H1 (cell line): Measurements from ENCODE around the gene ZBTB26. TPM values are rescaled to one million over a fixed set of nuclear protein-coding genes. Genes with fewer than 3 reads are reported as not detected.

ENCODE experiments used
- CTCF ChIA-PET: fragments of 300-600 bp; sonication (Branson Sonifier 250); formaldehyde crosslinking; loops from one replicate; lab custom pipeline; 2021; ENCODE audit not compliant: partially characterized antibody; lab: Charles Lee
- POLR2A ChIA-PET: fragments of 300-600 bp; sonication (Branson Sonifier 250); formaldehyde crosslinking; loops from one replicate; lab custom pipeline; 2021; ENCODE audit warnings: inconsistent platforms; ENCODE audit not compliant: partially characterized antibody; lab: Charles Lee
- DNase-seq, 2 experiments: peaks; one replicate each; pipeline versions ENCODE4 v3.0.0 to v3.0.0-alpha.2; 2010 to 2022; ENCODE audit warnings: low spot score in 2 of 2, low read depth in 1 of 2, mixed read lengths in 1 of 2
- FAIRE-seq: peaks from 2 replicates; lab custom pipeline; 2011; peaks lifted over from hg19 to GRCh38; lab: Jason Lieb, UNC
- H2AFZ ChIP-seq: 2 replicates; pipeline ENCODE4 v1.8.1; 2012; ENCODE audit warnings: low read length, inconsistent platforms
- H2AK5ac ChIP-seq: 2 replicates; pipeline ENCODE4 v1.6.1; 2013; ENCODE audit warnings: low read depth, low read length
- H2BK120ac ChIP-seq: replicated peaks from 2 replicates; pipeline ENCODE3; 2013; ENCODE audit warnings: low read depth, low read length, inconsistent platforms
- H2BK12ac ChIP-seq: 2 replicates; pipeline ENCODE4 v1.6.1; 2013; ENCODE audit warnings: low read depth, low read length
- H2BK15ac ChIP-seq: 2 replicates; pipeline ENCODE4 v1.6.1; 2013; ENCODE audit warnings: low read length
- H2BK20ac ChIP-seq: 2 replicates; pipeline ENCODE4 v1.6.1; 2013; ENCODE audit warnings: low read length
- H2BK5ac ChIP-seq: 2 replicates; pipeline ENCODE4 v1.6.1; 2013; ENCODE audit warnings: low read depth, low read length
- H3K14ac ChIP-seq: 2 replicates; pipeline ENCODE4 v1.6.1; 2013; ENCODE audit warnings: inconsistent platforms; ENCODE audit not compliant: insufficient read length
- H3K18ac ChIP-seq: 2 replicates; pipeline ENCODE4 v1.6.1; 2013; ENCODE audit warnings: low read length; ENCODE audit errors: extremely low read depth
- H3K23ac ChIP-seq: 2 replicates; pipeline ENCODE4 v1.6.1; 2013; ENCODE audit warnings: inconsistent platforms; ENCODE audit not compliant: insufficient read length
- H3K23me2 ChIP-seq: 2 replicates; pipeline ENCODE4 v1.6.1; 2013; ENCODE audit warnings: low read depth, low read length
- H3K27ac ChIP-seq: 2 replicates; pipeline ENCODE4 v1.6.1; 2011; ENCODE audit warnings: low read depth, low read length, inconsistent platforms
- H3K27me3 ChIP-seq, 4 experiments: replicated peaks in 1 of 4; 1 replicate in 1 of 4; 2 replicates in 3 of 4; pipeline versions ENCODE4 v1.6.1 to v1.8.1; 2011 to 2013; ENCODE audit warnings: low read length in 3 of 4, mild to moderate bottlenecking in 3 of 4, inconsistent platforms in 2 of 4, mixed read lengths in 2 of 4, moderate library complexity in 1 of 4; ENCODE audit not compliant: control insufficient read depth in 3 of 4, insufficient read depth in 3 of 4; ENCODE audit errors: extremely low read depth in 1 of 4
- H3K36me3 ChIP-seq, 4 experiments: 2 replicates each; pipeline versions ENCODE4 v1.6.1 to v1.8.1; 2011 to 2013; ENCODE audit warnings: mild to moderate bottlenecking in 4 of 4, low read length in 3 of 4, moderate library complexity in 2 of 4, control low read depth in 1 of 4, inconsistent platforms in 1 of 4; ENCODE audit not compliant: insufficient read depth in 4 of 4, control insufficient read depth in 2 of 4
- H3K4ac ChIP-seq: replicated peaks from 2 replicates; pipeline ENCODE3; 2013; ENCODE audit warnings: low read length, low read depth, mixed read lengths, inconsistent platforms; ENCODE audit not compliant: insufficient read length
- H3K4me1 ChIP-seq, 4 experiments: replicated peaks in 1 of 4; 1 replicate in 1 of 4; 2 replicates in 3 of 4; pipeline versions ENCODE4 v1.6.1 to v1.8.1; 2011 to 2013; ENCODE audit warnings: low read length in 3 of 4, inconsistent platforms in 2 of 4, mixed read lengths in 1 of 4; ENCODE audit not compliant: insufficient read depth in 4 of 4, control insufficient read depth in 3 of 4
- H3K4me2 ChIP-seq, 2 experiments: 2 replicates each; pipeline versions ENCODE4 v1.6.1 to v1.8.1; 2011 to 2013; ENCODE audit warnings: low read depth in 2 of 2, low read length in 2 of 2, control low read depth in 1 of 2, inconsistent platforms in 1 of 2, mild to moderate bottlenecking in 1 of 2; ENCODE audit not compliant: insufficient read depth in 1 of 2
- H3K4me3 ChIP-seq, 4 experiments: fragments of 200-600, 300-600 bp in 1 of 4; sonication (generic), shearing (Covaris generic), sonication (Bioruptor Twin) in 1 of 4; 2 replicates each; pipeline versions ENCODE4 v1.5.1 to v1.8.1; 2011 to 2016; ENCODE audit warnings: low read length in 4 of 4, low read depth in 3 of 4, control low read depth in 2 of 4, inconsistent platforms in 2 of 4, mild to moderate bottlenecking in 2 of 4, mixed read lengths in 1 of 4, moderate library complexity in 1 of 4; ENCODE audit not compliant: insufficient read depth in 2 of 4; ENCODE audit errors: extremely low read depth in 1 of 4
- H3K56ac ChIP-seq: replicated peaks from 2 replicates; pipeline ENCODE3; 2013; ENCODE audit warnings: low read depth, mild to moderate bottlenecking, mixed read lengths, low read length, inconsistent platforms; ENCODE audit not compliant: insufficient read length
- H3K79me1 ChIP-seq: 2 replicates; pipeline ENCODE4 v1.6.1; 2013; ENCODE audit warnings: low read depth, low read length, control low read depth
- H3K79me2 ChIP-seq, 2 experiments: 2 replicates each; pipeline versions ENCODE4 v1.6.1 to v1.8.1; 2012 to 2013; ENCODE audit warnings: low read length in 2 of 2, mild to moderate bottlenecking in 2 of 2, inconsistent platforms in 1 of 2; ENCODE audit not compliant: insufficient read depth in 2 of 2, control insufficient read depth in 1 of 2
- H3K9ac ChIP-seq, 4 experiments: replicated peaks in 1 of 4; 1 replicate in 1 of 4; 2 replicates in 3 of 4; pipeline versions ENCODE4 v1.6.1 to v1.8.1; 2011 to 2013; ENCODE audit warnings: low read depth in 3 of 4, low read length in 3 of 4, control low read depth in 2 of 4, mild to moderate bottlenecking in 2 of 4, moderate library complexity in 2 of 4, inconsistent platforms in 1 of 4; ENCODE audit errors: extremely low read depth in 1 of 4
- H3K9me3 ChIP-seq, 2 experiments: 2 replicates each; pipeline versions ENCODE4 v1.6.1 to v1.8.1; 2012 to 2013; ENCODE audit warnings: mild to moderate bottlenecking in 2 of 2, moderate library complexity in 2 of 2, control low read depth in 1 of 2, inconsistent platforms in 1 of 2, low read depth in 1 of 2, low read length in 1 of 2, mixed read lengths in 1 of 2; ENCODE audit not compliant: insufficient read depth in 2 of 2
- H4K20me1 ChIP-seq, 2 experiments: replicated peaks in 1 of 2; 2 replicates each; pipeline versions ENCODE3 to v1.8.1; 2011 to 2013; ENCODE audit warnings: inconsistent platforms in 2 of 2, low read length in 2 of 2, mild to moderate bottlenecking in 1 of 2; ENCODE audit not compliant: insufficient read depth in 2 of 2, control insufficient read depth in 1 of 2
- H4K5ac ChIP-seq: 2 replicates; pipeline ENCODE4 v1.6.1; 2013; ENCODE audit warnings: low read length, low read depth, mixed read lengths, inconsistent platforms; ENCODE audit not compliant: insufficient read length
- H4K8ac ChIP-seq: 2 replicates; pipeline ENCODE4 v1.8.0; 2013; ENCODE audit warnings: mild to moderate bottlenecking, moderate library complexity, low read length, inconsistent platforms; ENCODE audit not compliant: insufficient read depth; ENCODE audit errors: extremely low read depth
- H4K91ac ChIP-seq: replicated peaks from 2 replicates; pipeline ENCODE3; 2013; ENCODE audit warnings: low read length, mixed read lengths, inconsistent platforms; ENCODE audit not compliant: insufficient read length
- ASH2L ChIP-seq: fragments of 200-600, 300-600 bp; sonication (generic); IDR thresholded peaks from one replicate; pipeline ENCODE4 v1.7.1; 2017; ENCODE audit warnings: low read length
- WGBS, 2 experiments: shearing (Covaris generic) in 1 of 2; methylation state at CpG; one replicate each; pipeline versions ENCODE4 v1.1.6 to v1.1.7; 2013 to 2015; ENCODE audit warnings: low lambda C conversion rate in 2 of 2, mixed read lengths in 2 of 2, inconsistent platforms in 1 of 2, low coverage in 1 of 2, missing lambda C conversion rate in 1 of 2; ENCODE audit not compliant: insufficient replicate concordance in 2 of 2, insufficient coverage in 1 of 2, insufficient read length in 1 of 2; ENCODE audit errors: extremely low coverage in 1 of 2, missing lambda C conversion rate in 1 of 2; 5-methylcytosine and 5-hydroxymethylcytosine counted together
- polyA plus RNA-seq, 7 experiments: library from polyadenylated mRNA; depleted of rRNA in 3 of 7; stranded (reverse) in 5 of 7; unstranded in 2 of 7; fragments of >200 nt in 5 of 7; fragments of 200-250 nt in 2 of 7; gene quantifications; 1 replicate in 5 of 7; 2 replicates in 1 of 7; 4 replicates in 1 of 7; pipeline versions ENCODE4 v1.2.1 to v1.2.3, GENCODE V29; 2011 to 2013; ENCODE audit warnings: missing spikeins in 2 of 7, mixed read lengths in 2 of 7
- total RNA-seq: library from RNA; stranded (reverse); fragmentation: NEBNext Ultra II Directional; extraction: Animal tissue kit (Norgen Biotek cat#: 25700); gene quantifications from 2 replicates; pipeline ENCODE4 v1.2.1, GENCODE V29; 2021

The ZBTB26 gene
- total and polyA plus RNA-seq, 2 of the 8 experiments (the other 6 are each of a cell fraction or from before 2014, with no cell fraction given): 5.7 to 7.4 TPM

DNA sequence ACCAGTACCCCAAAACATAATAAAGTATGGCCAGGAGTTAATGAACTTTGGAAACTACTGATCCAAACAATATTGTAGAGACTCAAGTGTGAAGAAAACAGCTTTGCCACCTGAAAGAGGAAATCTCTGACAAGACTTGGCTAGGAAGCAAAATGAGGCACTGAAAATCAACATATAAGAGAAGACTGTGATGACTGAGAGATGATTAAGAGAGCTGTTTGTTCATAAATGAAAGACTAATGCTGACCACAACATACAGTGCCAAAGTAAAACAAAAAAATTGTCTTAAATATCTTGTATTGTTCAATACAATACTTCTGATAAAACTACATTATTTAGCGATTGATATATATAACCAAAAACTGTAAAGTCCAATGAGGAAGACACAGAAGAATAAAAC lies 33.3 kb downstream of the ZBTB26 start:
- no peak for TF ChIP-seq ASH2L

More for the DNA sequence above, 33.3 kb downstream of the ZBTB26 start:
- peaks cover 2 to 43% (median 11%) of the 10 kb centered on the region in 4 experiments; a peak in 5 of 8 replicates for H3K36me3 ChIP-seq
- no peak overlapping the region for H3K56ac ChIP-seq
- H3K79me2 ChIP-seq: peaks cover 6 to 63% of the 10 kb centered on the region in 2 experiments; a peak in 3 of 4 replicates
- no peak overlapping the region for H4K5ac ChIP-seq
- no peak overlapping the region for H3K18ac ChIP-seq
- no peak overlapping the region for H2AK5ac ChIP-seq
- H3K27me3 ChIP-seq: no peaks in the 10 kb centered on the region
- H3K4me2 ChIP-seq: no peak overlapping the region
- no peaks in the 10 kb centered on the region; the same call in 1 of the 2 replicates for H3K79me1 ChIP-seq
- H3K14ac ChIP-seq: no peak overlapping the region
- WGBS, 2 experiments: 96% methylated on average over 1 of the region's 1 CpG; no CpG with 5 or more reads in 1 of the 2 experiments
- H3K4ac ChIP-seq: no peak overlapping the region
- no peak overlapping the region for H3K27ac ChIP-seq
- no peak overlapping the region for H3K9ac ChIP-seq
- H2BK15ac ChIP-seq: no peak overlapping the region
- H3K9me3 ChIP-seq: no peaks in the 10 kb centered on the region
- no peak overlapping the region for H4K8ac ChIP-seq
- no peak overlapping the region for H3K23ac ChIP-seq
- H2BK120ac ChIP-seq: no peak overlapping the region
- H3K4me3 ChIP-seq: no peak overlapping the region
- H2AFZ ChIP-seq: no peak overlapping the region
- CTCF ChIA-PET: interaction anchor here (1.9 kb wide), 1 partner anchor 32 kb away, joined by 4 read pairs; no protein-coding TSS in a partner anchor
- H4K91ac ChIP-seq: no peak overlapping the region
- no peak overlapping the region for H2BK5ac ChIP-seq
- no peak for FAIRE-seq
- DNase-seq: no peak
- H2BK20ac ChIP-seq: no peak overlapping the region
- H3K4me1 ChIP-seq: no peaks in the 10 kb centered on the region; a peak in 1 of 7 replicates
- H4K20me1 ChIP-seq: peaks cover 2 to 3% of the 10 kb centered on the region in 2 experiments
- no peak overlapping the region for H2BK12ac ChIP-seq
- POLR2A ChIA-PET: interaction anchor here (1.4 to 1.5 kb wide), 2 partner anchors 15 to 43 kb away, joined by 6 read pairs; partner anchors contain the start of genes RABGAP1 and ZBTB6
- H3K23me2 ChIP-seq: no peaks in the 10 kb centered on the region
